Adrenal gland (tissue), 5 donors: ENCODE results near the gene AGAP3.

Experiments
- POLR2A ChIP-seq, 2 donors: fragments of 450-650 bp; IDR thresholded peaks; one replicate each; pipeline ENCODE4 v1.6.1; 2017; ENCODE audit warnings: antibody characterized with exemption in 2 of 2, mild to moderate bottlenecking in 2 of 2, moderate library complexity in 1 of 2
- TF ChIP-seq, protein P1 (sequence below), 6 experiments: fragments of 450-650 bp in 4 of 6; fragments of 200-600 bp in 2 of 6; sonication (generic) in 1 of 6; IDR thresholded peaks; 1 replicate in 5 of 6; 2 replicates in 1 of 6; pipeline versions ENCODE4 v1.5.1 to v1.8.0; 2016 to 2021; ENCODE audit warnings: antibody characterized with exemption in 6 of 6, mild to moderate bottlenecking in 2 of 6, moderate library complexity in 1 of 6
- donor health status: DM: no; HTN: no; CAD: no.

DNA sequence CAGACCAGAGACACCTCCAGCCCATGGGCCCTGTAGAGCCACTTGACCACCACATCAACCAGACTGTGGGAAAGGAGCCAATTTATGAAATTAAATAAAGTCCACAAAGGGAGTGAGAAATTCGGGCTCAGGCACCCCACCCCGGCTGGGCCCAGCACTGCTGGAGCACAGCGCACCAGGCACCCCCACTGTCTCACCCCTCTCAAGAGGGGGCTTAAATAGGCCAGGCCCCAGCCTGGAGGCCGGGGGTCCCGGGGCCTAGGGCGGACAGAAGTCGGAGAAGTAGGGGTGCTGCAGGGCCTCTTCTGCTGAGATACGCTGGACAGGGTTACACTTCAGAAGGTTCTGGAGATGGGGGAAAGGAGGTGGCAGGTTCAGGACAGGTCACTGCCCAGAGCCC, 32.5 kb upstream of the AGAP3 start:
- TF ChIP-seq, protein P1, sequence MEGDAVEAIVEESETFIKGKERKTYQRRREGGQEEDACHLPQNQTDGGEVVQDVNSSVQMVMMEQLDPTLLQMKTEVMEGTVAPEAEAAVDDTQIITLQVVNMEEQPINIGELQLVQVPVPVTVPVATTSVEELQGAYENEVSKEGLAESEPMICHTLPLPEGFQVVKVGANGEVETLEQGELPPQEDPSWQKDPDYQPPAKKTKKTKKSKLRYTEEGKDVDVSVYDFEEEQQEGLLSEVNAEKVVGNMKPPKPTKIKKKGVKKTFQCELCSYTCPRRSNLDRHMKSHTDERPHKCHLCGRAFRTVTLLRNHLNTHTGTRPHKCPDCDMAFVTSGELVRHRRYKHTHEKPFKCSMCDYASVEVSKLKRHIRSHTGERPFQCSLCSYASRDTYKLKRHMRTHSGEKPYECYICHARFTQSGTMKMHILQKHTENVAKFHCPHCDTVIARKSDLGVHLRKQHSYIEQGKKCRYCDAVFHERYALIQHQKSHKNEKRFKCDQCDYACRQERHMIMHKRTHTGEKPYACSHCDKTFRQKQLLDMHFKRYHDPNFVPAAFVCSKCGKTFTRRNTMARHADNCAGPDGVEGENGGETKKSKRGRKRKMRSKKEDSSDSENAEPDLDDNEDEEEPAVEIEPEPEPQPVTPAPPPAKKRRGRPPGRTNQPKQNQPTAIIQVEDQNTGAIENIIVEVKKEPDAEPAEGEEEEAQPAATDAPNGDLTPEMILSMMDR (IDR thresholded peaks at IDR 0.05): no peak
- no peak for TF ChIP-seq POLR2A (IDR thresholded peaks at IDR 0.05)
